CD4-positive, alpha-beta T cell treated with Interleukin-6 at 100 ng/mL for 8 hours (primary cell): ENCODE results near the gene OBP2B.
A peak's percentile ranks its signal among the peaks of the same experiment; 100 is the strongest.

ENCODE experiments used
- DNase-seq: peaks from one replicate; pipeline ENCODE4 v3.0.0-alpha.2; 2020; ENCODE audit warnings: mixed read lengths, low spot score

OBP2B gene

GRCh38 chr9:133167096-133167730, 41.8 kb downstream of the OBP2B start:
- no peak for DNase-seq

DNA sequence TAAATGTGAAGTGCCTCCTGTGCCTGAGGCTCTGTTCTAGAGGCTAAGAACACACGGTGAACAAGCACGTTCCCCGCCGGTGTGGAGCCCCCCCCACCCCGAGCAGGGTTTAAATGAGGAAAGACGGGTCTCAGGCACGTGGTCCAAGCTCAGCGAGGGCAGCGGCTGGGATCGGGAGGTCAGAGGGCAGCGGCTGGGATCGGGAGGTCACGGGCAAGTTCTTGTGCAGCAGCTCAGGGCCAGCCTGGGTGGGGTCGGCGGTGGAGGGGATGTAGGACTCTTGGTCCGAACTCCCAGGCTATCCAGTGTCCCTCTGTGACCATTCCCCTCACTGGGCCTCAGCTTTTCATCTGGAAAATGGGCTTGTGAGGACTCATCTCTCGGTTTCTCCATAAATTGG, 42.7 kb downstream of the OBP2B start:
- DNase-seq: no peak

GRCh38 chr9:133165452-133165730, 43.7 kb downstream of the OBP2B start:
- DNase-seq: no peak

- no peak for DNase-seq
Measured at GRCh38 chr9:133164191-133164590, 44.9 kb downstream of the OBP2B start.

- peak; percentile 33 for DNase-seq
Measured at GRCh38 chr9:133163504-133164172, 45.4 kb downstream of the OBP2B start, which contains the start of gene GBGT1. TSS of gene GBGT1 (minus strand) at chr9:133163914. CDS start at chr9:133162412, 1,502 bp downstream.

- DNase-seq: no peak
Measured at GRCh38 chr9:133162861-133163503, 46.1 kb downstream of the OBP2B start.

- DNase-seq: no peak
Measured at GRCh38 chr9:133161547-133161950, 47.5 kb downstream of the OBP2B start.

DNA sequence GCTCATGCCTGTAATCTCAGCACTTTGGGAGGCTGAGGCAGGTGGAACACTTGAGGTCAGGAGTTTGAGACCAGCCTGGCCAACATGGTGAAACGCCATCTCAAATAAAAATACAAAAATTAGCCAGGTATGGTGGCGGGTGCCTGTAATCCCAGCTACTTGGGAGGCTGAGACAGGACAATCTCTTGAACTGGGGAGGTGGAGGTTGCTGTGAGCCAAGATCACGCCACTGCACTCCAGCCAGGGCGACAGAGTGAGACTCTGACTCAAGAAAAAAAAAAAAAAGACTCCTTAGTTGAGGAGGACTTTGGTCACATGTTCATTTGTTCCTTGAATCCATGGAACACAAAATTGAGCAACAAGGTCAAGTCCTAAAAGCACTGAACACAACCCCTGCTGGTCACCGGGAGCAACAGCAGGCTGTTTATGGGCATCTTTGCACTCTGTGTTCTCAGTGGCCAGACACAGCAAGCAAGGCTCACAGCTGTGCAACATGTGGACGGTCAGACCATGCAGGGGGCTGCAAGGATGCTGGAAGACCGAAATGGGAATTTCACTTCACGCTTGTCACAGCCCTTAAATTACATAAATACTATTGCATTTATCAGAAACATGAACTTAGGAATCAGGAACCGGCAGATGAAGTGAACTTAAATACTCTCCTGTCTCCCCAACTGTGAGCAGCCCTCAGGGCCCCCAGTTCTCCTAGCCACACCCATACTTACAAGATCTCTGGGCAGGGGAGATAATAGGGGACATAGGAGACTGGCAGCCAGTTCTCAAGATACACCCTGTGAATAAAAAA, 48.1 kb downstream of the OBP2B start:
- DNase-seq: peak; percentile 51

DNA sequence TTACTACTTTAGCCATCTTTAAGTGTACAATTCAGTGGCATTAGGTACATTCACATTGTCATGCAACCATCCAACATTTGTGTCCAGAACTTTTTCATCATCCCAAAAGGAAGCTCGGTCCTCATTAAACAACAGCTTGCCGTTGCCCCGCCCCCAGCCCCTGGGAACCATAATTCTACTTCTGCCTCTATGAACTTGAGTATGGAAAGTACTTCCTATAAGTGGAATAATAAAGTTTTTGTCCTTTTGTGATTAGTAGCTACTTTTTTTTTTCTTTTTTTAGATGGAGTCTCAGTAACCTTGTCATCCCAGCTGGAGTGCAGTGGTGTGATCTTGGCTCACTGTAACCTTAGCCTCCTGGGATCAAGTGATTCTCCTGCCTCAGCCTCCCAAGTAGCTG, 50.4 kb downstream of the OBP2B start:
- DNase-seq: no peak
